Endothelial cell of umbilical vein (primary cell): Measurements from ENCODE around the gene RTN4IP1. TPM values are rescaled to one million over a fixed set of nuclear protein-coding genes. Genes with fewer than 3 reads are reported as not detected.

Source experiments
- BruUV-seq: library from RNA; stranded (reverse); fragments of 400-500 nt; replicated peaks from 2 replicates; lab custom pipeline; 2021; lab: Mats Ljungman, UMichigan
- CTCF ChIA-PET: fragments of 300-600, 350-600 bp; sonication (Branson Sonifier 250); formaldehyde crosslinking; loops from one replicate; lab custom pipeline; 2021; ENCODE audit warnings: antibody characterized with exemption, inconsistent platforms; lab: Charles Lee
- POLR2A ChIA-PET: fragments of 300-600, 350-600 bp; sonication (Branson Sonifier 250); formaldehyde crosslinking; loops from one replicate; lab custom pipeline; 2021; ENCODE audit warnings: antibody characterized with exemption, inconsistent platforms; lab: Charles Lee
- DNase-seq: peaks from one replicate; pipeline ENCODE4 v3.0.0-alpha.2; 2011; ENCODE audit warnings: low read depth, low spot score
- FAIRE-seq: peaks from 2 replicates; lab custom pipeline; 2011; peaks lifted over from hg19 to GRCh38; lab: Jason Lieb, UNC
- H2AFZ ChIP-seq: 2 replicates; pipeline ENCODE4 v1.6.0; 2012; ENCODE audit warnings: low read depth, low read length, control low read depth, inconsistent platforms
- H3K27ac ChIP-seq: 2 replicates; pipeline ENCODE4 v1.5.1; 2011; ENCODE audit warnings: low read depth, mild to moderate bottlenecking, control low read depth, low read length, moderate library complexity; ENCODE audit not compliant: insufficient read depth
- H3K27me3 ChIP-seq, 2 experiments: 2 replicates each; pipeline versions ENCODE4 v1.6.0 to v1.6.1; 2011; ENCODE audit warnings: low read length in 2 of 2, mixed read lengths in 1 of 2; ENCODE audit not compliant: control insufficient read depth in 2 of 2, insufficient read depth in 2 of 2
- H3K36me3 ChIP-seq, 2 experiments: 2 replicates in 1 of 2; 3 replicates in 1 of 2; pipeline ENCODE4 v1.5.1; 2011; ENCODE audit warnings: low read length in 2 of 2, mild to moderate bottlenecking in 1 of 2, moderate library complexity in 1 of 2; ENCODE audit not compliant: control insufficient read depth in 2 of 2, insufficient read depth in 2 of 2; ENCODE audit errors: extremely low read depth in 1 of 2
- H3K4me1 ChIP-seq: 3 replicates; pipeline ENCODE4 v1.5.1; 2011; ENCODE audit warnings: mild to moderate bottlenecking, low read length; ENCODE audit not compliant: control insufficient read depth, insufficient read depth; ENCODE audit errors: extremely low read depth
- H3K4me2 ChIP-seq: 2 replicates; pipeline ENCODE4 v1.6.1; 2011; ENCODE audit warnings: low read length, control low read depth, mixed read lengths; ENCODE audit not compliant: insufficient read depth
- H3K4me3 ChIP-seq, 3 experiments: fragments of 200-600 bp in 1 of 3; sonication (generic), shearing (Covaris generic) in 1 of 3; replicated peaks in 1 of 3; 2 replicates each; pipeline ENCODE4 v1.5.1; 2011 to 2016; ENCODE audit warnings: control low read depth in 3 of 3, low read length in 3 of 3, mild to moderate bottlenecking in 2 of 3, inconsistent platforms in 1 of 3, low read depth in 1 of 3, moderate library complexity in 1 of 3; ENCODE audit not compliant: insufficient read depth in 1 of 3
- H3K79me2 ChIP-seq: 2 replicates; pipeline ENCODE4 v1.6.0; 2012; ENCODE audit warnings: low read length, inconsistent platforms; ENCODE audit not compliant: control insufficient read depth, insufficient read depth
- H3K9ac ChIP-seq: replicated peaks from 2 replicates; pipeline ENCODE3; 2011; ENCODE audit warnings: low read length, control low read depth; ENCODE audit not compliant: insufficient read depth; ENCODE audit errors: extremely low read depth
- H3K9me1 ChIP-seq: replicated peaks from 3 replicates; pipeline ENCODE4 v1.6.0; 2011; ENCODE audit warnings: mild to moderate bottlenecking, low read length; ENCODE audit not compliant: control insufficient read depth, insufficient read depth; ENCODE audit errors: extremely low read depth
- H3K9me3 ChIP-seq: replicated peaks from 2 replicates; pipeline ENCODE4 v1.5.1; 2012; ENCODE audit warnings: low read length, inconsistent platforms; ENCODE audit not compliant: control insufficient read depth, insufficient read depth
- H4K20me1 ChIP-seq: replicated peaks from 2 replicates; pipeline ENCODE3; 2011; ENCODE audit warnings: mild to moderate bottlenecking, low read length; ENCODE audit not compliant: control insufficient read depth, insufficient read depth; ENCODE audit errors: extremely low read depth
- CTCF ChIP-seq, 2 donors: IDR thresholded peaks; 1 replicate in 1 of 2; 2 replicates in 1 of 2; pipeline ENCODE4 v1.5.1; 2011; ENCODE audit warnings: low read length in 2 of 2, mild to moderate bottlenecking in 2 of 2, moderate library complexity in 2 of 2, control low read depth in 1 of 2, inconsistent platforms in 1 of 2, low read depth in 1 of 2; ENCODE audit not compliant: insufficient read depth in 1 of 2; ENCODE audit errors: extremely low read depth in 1 of 2
- EZH2 ChIP-seq: IDR thresholded peaks from 2 replicates; pipeline ENCODE4 v1.6.1; 2012; ENCODE audit warnings: borderline replicate concordance, low read depth, mild to moderate bottlenecking, moderate library complexity, low read length, inconsistent platforms; ENCODE audit not compliant: severe bottlenecking
- FOS ChIP-seq: IDR thresholded peaks from 2 replicates; pipeline ENCODE4 v1.6.1; 2011; ENCODE audit warnings: mild to moderate bottlenecking, low read length, moderate library complexity, borderline replicate concordance; ENCODE audit not compliant: insufficient read depth
- GATA2 ChIP-seq: IDR thresholded peaks from 2 replicates; pipeline ENCODE4 v1.7.0; 2011; ENCODE audit warnings: low read depth, mild to moderate bottlenecking, moderate library complexity, mixed read lengths, low read length; ENCODE audit not compliant: insufficient read length, insufficient read depth
- JUN ChIP-seq: IDR thresholded peaks from 2 replicates; pipeline ENCODE4 v1.6.1; 2011; ENCODE audit warnings: borderline replicate concordance, low read depth; ENCODE audit not compliant: insufficient read length, insufficient read depth
- MYC ChIP-seq: IDR thresholded peaks from one replicate; pipeline ENCODE4 v1.6.1; 2011; ENCODE audit warnings: mild to moderate bottlenecking, low read depth, low read length
- POLR2A ChIP-seq: IDR thresholded peaks from 2 replicates; pipeline ENCODE4 v1.6.1; 2012; ENCODE audit warnings: low read depth, mild to moderate bottlenecking, control low read depth, low read length
- POLR2AphosphoS5 ChIP-seq: IDR thresholded peaks from 2 replicates; pipeline ENCODE4 v1.6.1; 2012; ENCODE audit warnings: low read depth, mild to moderate bottlenecking, control low read depth, low read length, moderate library complexity; ENCODE audit not compliant: insufficient read depth
- dilution Hi-C: fragments of 300-500 bp; cut with MboI; formaldehyde crosslinking; loops from one replicate; pipeline ENCODE4 v1.15.0; 2019; ENCODE audit warnings: low sequenced_read_pairs; ENCODE audit not compliant: extremely low pct_ligation_motif_present
- intact Hi-C: fragments of 100-400 bp; cut with micrococcal nuclease; formaldehyde crosslinking; loops from one replicate; pipeline ENCODE4 v1.10.0; 2022
- polyA plus RNA-seq, 4 experiments: library from polyadenylated mRNA; depleted of rRNA in 3 of 4; stranded (reverse) in 3 of 4; unstranded in 1 of 4; fragments of >200 nt; gene quantifications; 2 replicates each; pipeline versions ENCODE4 v1.2.1 to v1.2.3, GENCODE V29; 2011 to 2012; ENCODE audit warnings: missing spikeins in 1 of 4
- total RNA-seq: library from RNA; stranded (reverse); gene quantifications from 2 replicates; pipeline ENCODE4 v1.2.3, GENCODE V29; 2021
- TF ChIP-seq, protein P1 (sequence below): IDR thresholded peaks from 2 replicates; pipeline ENCODE4 v1.6.1; 2011; ENCODE audit not compliant: insufficient read depth, insufficient read length

The RTN4IP1 gene
- total and polyA plus RNA-seq, 2 donors (not counting 3 experiments of a cell fraction or from before 2014, with no cell fraction given): 3.9 to 5.4 TPM

- ChIA-PET POLR2A (no interaction called here), CTCF (interaction anchor here (0.9 to 1.0 kb wide), 2 partner anchors 9 to 10 kb away, joined by 3 to 5 read pairs; no protein-coding TSS in a partner anchor)
- no peak for TF ChIP-seq POLR2A
- no peak for TF ChIP-seq FOS
- no peaks in the 10 kb centered on the region for H4K20me1 ChIP-seq
- no peaks in the 10 kb centered on the region for H3K79me2 ChIP-seq
- intact Hi-C loops: no loop called here
- dilution Hi-C loops: no loop called here
- FAIRE-seq: no peak
- no peaks in the 10 kb centered on the region for H3K4me1 ChIP-seq
- no peak overlapping the region for H3K27ac ChIP-seq
- no peaks in the 10 kb centered on the region for H3K9me3 ChIP-seq
- no peaks in the 10 kb centered on the region for H3K9me1 ChIP-seq
- no peaks in the 10 kb centered on the region for H3K36me3 ChIP-seq
- no peak overlapping the region for H3K4me3 ChIP-seq
- H3K27me3 ChIP-seq: no peaks in the 10 kb centered on the region
- H3K9ac ChIP-seq: no peak overlapping the region
- H3K4me2 ChIP-seq: no peak overlapping the region
- no peak overlapping the region for H2AFZ ChIP-seq
- BruUV-seq: no TSS peak
- no peak for DNase-seq
Measured at GRCh38 chr6:106599440-106599839, 29.9 kb downstream of the RTN4IP1 start.

GRCh38 chr6:106591111-106591825 lies 38.0 kb downstream of the RTN4IP1 start:
- intact Hi-C loops: no loop called here
- no peak overlapping the region for H3K9ac ChIP-seq

More at GRCh38 chr6:106591111-106591825, 38.0 kb downstream of the RTN4IP1 start:
- DNase-seq (no peak), FAIRE-seq (no peak)
- no TSS peak for BruUV-seq
- Histone ChIP-seq H3K36me3 (no peaks in the 10 kb centered on the region), H4K20me1 (no peaks in the 10 kb centered on the region), H3K4me1 (no peaks in the 10 kb centered on the region), H3K27me3 (no peaks in the 10 kb centered on the region), H3K4me2 (no peak overlapping the region), H3K79me2 (no peaks in the 10 kb centered on the region), H3K9me3 (no peaks in the 10 kb centered on the region), H3K9me1 (no peaks in the 10 kb centered on the region), H2AFZ (no peak overlapping the region), H3K27ac (no peak overlapping the region), H3K4me3 (no peak overlapping the region)
- ChIA-PET POLR2A (no interaction called here), CTCF (interaction anchor here (1.3 kb wide), 2 partner anchors 17 to 25 kb away, joined by 3 to 4 read pairs; no protein-coding TSS in a partner anchor)
- no peak for TF ChIP-seq CTCF (IDR thresholded peaks at IDR 0.05; ENCODE audit: extremely low read depth in 1 of 2, insufficient read depth in 1 of 2, low read depth in 1 of 2, low read length in 2 of 2)
- no peak for TF ChIP-seq EZH2
- TF ChIP-seq, protein P1, sequence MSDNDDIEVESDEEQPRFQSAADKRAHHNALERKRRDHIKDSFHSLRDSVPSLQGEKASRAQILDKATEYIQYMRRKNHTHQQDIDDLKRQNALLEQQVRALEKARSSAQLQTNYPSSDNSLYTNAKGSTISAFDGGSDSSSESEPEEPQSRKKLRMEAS: no peak
- no peak for TF ChIP-seq POLR2AphosphoS5
- no peak for TF ChIP-seq MYC
- TF ChIP-seq POLR2A: no peak
- TF ChIP-seq JUN: no peak
- TF ChIP-seq FOS: no peak
- no peak for TF ChIP-seq GATA2
- dilution Hi-C loops: no loop called here
